Stimulated activated CD8-positive, alpha-beta memory T cell treated with anti-CD3 and anti-CD28 coated beads, Interleukin-12 subunit alpha, Interleukin-12 subunit beta, amount 100 ng/mL, for 1 hour (primary cell): ENCODE measurements around the gene FANCC.
"Not testable (repeated sequence)": the region's sequence is repeated elsewhere in the genome, so short reads cannot be mapped to it uniquely, and the experiment has no call there.

Experiments
- DNase-seq: peaks from one replicate; pipeline ENCODE4 v3.0.0-alpha.2; 2020; ENCODE audit warnings: low read depth

FANCC gene

DNA sequence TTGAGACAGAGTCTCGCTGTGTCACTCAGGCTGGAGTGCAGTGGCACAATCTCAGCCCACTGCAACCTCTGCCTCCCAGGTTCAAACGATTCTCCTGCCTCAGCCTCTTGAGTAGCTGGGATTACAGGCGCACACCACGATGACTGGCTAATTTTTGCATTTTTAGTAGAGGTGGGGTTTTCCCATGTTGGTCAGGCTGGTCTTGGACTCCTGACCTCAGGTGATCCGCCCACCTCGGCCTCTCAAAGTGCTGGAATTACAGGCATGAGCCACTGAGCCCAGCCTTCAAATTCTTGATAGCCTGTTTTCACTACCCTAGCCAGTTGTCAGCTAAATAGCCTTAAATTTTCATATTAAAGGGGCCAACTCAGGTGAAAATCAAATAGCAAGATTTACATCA, 11.6 kb upstream of the FANCC start:
- not testable (repeated sequence) for DNase-seq

DNA sequence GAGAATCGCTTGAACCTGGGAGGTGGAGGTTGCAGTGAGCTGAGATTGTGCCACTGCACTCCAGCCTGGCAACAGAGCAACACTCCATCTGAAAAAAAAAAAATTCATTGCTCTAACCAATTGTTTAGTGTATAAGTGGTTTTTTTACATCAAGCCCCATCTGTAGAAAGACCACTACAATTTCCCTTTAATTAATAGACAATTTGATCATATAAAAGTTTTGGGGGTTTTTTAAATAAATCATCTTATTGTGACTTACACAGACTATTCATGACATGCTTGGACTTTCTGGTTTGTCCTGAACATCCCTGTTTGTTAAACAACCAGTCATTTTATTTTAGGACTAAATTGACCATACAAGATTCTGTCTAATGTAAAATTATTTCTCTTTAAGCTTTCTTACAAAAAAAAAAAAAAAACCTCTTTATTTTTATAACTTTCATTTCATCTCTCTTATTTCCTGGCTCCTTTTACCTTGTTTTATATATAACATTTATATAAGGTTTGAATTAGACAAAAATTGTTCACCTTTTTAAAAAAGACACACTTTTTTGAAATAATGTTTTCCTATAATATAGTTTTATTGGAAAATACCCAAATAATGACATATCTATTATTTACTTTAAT, 9.8 kb upstream of the FANCC start:
- DNase-seq: no peak

DNA sequence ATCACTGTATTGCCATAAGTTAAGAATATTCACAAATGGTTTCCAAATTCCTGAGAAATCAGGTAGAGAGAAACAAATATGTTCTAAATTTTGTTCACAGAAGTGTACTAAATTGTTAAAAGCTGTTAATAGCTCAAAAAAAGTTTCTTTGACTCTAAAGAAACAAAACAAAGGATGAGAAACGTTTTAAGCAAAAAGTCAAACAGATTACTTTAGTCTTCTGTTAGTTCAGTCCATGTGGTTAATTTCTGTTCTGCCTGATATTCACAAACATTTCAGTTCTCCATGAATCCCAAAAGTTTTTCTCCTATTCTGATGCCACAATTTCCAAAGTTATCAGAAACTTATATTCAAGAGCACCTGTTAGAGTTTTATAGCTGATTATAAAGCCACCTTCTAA, 7.7 kb upstream of the FANCC start:
- no peak for DNase-seq

DNA sequence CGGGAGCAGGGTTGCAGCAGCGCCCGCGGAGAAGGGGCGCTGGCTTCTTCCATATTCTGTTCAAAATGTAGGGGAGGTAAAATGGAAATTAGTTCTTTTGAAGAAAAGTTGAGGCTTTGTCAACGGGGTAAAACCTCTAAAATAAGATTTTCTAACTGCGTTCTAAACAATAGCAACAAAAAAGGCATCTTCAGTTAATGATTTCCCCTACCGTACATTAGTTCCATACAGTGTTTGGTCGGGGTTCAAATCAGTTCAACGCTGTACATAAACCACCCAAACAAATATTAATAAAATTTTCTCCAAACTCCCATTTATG, 343 bp upstream of the FANCC start:
- no peak for DNase-seq

DNA sequence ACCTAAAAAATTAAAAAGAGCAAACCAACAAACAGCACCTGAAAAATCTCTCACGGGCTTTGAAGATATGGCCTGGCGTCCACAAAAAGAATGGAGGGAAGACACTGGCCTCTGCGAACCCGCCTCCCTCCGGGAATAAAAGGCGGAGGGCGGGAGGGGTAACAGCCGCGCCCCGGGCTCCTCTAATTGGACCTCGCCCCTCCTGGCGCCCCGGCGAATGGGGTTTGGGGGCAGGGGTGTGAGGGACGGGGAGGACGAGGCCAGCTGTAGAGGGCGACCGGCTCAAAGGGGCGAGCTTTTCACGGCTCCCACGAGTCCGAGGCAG, 753 bp downstream of the FANCC start:
- no peak for DNase-seq

DNA sequence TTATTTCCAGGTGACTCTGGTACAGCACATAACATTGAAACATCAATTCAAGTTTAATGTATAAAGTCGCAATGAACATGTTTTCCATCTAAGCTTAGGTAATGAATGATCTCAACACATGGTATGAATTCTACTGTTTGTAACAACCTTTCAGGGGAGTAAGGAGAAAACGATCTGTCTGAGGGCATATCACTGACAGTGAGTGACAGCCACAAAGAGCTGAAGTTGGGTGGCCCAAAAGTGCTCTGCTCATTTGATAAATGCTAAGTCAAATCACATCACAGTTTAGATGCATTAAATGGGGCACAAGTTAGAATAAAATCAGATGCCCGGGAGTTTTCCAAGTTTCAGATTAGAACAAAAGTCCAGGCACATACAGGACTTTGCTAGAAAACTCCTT, 1.2 kb downstream of the FANCC start:
- DNase-seq: no peak

DNA sequence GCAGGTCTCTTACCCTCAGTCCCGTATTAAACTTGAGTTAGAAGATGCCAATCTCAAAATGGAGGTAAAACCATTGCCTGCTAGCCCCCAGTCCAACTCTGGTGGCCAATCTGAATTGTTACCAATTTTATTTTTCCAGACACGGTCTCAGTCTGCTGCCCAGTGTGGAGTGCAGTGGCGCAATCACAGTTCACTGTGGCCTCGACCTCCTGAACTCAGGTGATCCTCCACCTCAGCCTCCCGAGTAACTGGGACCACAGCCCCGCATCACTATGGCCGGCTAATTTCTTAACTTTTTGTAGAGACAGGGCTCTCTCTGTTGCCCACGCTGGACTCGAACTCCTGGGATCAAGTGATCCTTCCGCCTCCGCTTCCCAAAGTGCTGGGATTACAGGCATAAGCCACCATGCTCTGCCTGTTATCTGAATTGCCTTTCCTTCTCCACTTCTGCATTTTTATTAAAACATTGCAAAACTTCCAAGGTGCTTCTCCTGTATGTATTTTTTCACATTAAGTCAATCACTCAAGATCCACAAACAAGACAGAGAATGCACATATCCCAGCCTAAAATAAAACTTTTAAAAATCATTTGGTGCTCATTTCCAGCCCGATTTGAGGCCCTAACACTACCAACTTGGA, 2.3 kb downstream of the FANCC start:
- no peak for DNase-seq

DNA sequence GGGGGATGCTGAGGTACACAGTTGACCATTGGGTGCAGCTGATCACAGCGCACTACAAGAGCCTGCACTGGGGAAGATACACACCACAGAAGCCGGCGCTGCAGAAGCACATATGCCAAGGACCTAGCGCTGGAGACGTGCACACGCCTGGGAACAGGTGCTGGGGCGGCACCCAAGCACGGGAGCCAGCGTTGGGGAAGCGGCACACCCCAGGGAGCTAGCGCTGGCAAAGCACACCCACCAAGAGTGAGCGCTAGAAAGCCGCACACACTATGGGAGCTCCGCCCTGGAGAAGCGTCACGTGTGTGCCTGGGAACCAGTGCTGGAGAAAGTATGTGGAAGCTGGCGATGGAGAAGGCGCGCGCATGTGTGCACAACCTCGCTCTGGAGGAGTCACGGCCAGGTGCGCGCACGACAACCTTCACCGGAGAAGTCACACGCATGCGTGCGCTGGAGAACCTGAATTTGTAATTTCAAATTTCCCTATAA, 4.5 kb downstream of the FANCC start:
- DNase-seq: no peak

DNA sequence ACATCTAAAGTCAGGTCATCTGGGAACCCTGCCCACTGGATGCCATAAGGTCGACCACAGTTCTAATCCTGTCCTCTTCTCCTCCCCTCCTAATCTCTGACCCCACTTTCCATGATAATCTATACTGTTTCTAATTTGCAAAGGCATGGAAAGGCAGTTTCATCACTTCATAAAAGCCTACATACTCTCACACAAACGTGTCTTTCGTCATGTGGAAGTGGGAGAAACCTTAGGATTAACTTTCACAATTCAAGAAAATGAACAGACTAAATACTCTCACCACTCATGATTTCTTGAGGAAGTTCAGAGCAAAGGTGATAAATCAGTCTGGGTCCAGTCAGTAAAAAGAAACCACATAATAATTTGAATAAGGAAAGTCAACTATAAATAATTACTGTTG, 5.5 kb downstream of the FANCC start:
- DNase-seq: no peak

DNA sequence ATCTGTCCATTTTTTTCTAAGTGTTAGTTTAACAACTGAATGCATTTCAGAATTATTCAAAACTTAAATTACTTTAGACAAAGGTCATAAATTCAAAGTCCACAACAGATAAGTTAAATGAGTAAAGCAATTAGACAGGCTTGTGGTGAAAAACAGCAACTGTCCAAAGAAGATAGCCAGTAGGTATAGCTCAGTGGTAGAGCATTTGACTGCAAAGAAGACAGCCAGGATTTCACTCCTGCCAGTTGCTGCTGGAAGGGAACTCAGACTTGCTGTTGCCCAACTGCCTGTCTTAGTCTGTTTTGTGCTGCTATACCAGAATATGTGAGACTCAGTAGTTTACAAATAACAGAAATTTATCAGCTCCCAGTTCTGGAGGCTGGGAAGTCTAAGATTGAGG, 10.0 kb downstream of the FANCC start:
- no peak for DNase-seq

DNA sequence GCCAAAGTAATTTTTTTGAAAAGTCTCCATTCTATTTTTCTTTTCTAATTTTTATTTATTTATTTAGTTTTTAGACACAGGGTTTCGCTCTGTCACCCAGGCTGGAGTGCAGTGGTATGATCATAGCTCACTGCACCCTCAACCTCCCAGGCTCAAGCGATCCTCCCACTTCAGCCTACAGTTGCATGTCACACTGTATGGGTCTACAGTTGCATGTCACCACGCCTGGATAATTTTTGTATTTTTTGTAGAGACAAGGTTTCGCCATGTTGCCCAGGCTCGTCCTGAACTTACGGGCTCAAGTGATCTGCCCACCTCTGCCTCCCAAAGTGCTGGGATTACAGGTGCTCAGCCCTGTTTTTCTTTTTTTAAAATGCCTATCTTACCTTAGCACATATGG, 10.7 kb downstream of the FANCC start:
- no peak for DNase-seq

DNA sequence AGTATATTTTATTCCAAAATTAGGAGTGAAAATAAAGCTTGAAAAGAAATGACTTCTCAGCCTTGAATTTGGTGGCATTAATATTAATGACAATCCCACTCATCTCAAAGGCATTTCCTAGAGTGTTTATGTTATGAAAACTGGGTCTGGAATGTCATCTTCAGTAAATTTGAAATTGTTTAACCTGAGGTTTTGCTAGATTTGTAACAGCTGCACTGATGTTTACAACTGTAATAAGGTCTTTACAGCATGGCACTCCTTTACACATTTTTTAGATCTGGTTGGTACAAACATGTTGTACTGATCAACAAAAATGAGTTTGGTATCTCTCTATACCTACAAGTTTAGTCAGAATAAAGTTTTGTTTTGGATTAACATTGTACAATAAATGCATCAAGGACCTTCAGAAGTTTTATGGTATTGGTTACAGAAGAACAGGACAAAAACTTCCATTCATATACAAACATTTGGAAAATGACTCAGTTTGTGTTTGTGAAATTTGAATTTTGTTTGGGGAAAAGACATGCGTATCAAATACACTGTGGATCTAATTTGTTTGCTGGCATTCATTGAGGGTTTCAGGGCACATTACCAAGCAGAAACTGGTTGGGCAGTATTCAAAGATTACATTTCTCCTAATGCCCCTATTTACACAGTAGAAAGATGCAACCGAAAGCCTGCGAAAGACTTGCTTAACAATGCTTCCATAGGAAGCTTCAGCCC, 11.6 kb downstream of the FANCC start:
- no peak for DNase-seq

DNA sequence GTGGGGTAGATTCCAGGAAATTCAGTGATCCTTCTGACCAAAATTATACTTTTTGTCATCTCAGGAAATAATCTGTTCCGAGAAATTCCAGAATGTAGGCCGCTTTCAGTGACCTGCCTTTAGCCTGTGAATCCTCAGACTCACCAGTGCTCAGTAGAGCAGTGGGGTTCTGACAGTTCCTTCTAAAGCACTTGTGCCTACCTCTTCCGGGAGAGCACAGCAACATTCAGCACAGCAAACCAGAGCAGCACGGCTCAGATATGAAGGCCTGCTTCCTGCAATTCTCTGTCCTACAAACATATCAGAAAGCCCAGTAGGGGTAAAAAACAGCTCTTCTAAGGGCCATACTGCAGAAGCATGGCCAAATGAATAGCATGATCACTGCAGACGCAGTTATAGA, 15.0 kb downstream of the FANCC start:
- no peak for DNase-seq

DNA sequence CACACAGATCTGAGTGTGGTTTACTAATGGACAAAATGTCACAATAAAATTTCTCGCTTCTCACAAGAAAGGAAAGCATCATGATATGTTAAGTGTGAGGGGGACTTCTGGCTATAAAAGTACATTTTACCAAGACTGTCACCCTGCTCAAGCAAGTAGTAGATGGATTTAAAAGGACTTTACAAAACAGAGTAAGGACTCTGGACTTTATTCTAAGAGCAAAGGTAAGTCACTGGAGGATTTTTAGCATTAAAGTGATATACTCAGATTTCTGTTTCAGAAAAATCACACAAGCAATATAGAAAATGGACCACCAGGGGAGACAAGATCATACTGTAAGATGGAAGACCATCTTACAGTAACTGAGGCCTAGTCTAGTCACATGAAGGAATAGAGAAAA, 19.7 kb downstream of the FANCC start:
- DNase-seq: no peak

DNA sequence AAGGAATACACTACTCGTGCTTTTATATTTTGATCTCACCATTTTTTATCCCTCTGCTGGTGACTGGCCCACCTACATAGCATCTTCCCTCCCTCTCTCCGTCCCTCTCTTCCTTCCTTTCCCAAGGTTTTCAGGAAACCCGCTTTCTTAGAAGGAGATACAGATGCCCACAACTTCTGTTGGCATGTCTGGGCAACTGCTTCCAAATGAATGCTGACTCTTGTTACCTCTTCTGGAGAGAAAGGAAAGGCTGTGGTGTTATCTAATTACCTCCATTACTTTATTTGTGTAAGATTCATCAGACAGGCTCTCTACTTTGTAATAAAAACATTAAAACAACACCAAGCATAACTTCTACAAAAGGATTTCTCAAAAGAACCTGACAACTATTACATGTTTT, 20.2 kb downstream of the FANCC start:
- DNase-seq: no peak

DNA sequence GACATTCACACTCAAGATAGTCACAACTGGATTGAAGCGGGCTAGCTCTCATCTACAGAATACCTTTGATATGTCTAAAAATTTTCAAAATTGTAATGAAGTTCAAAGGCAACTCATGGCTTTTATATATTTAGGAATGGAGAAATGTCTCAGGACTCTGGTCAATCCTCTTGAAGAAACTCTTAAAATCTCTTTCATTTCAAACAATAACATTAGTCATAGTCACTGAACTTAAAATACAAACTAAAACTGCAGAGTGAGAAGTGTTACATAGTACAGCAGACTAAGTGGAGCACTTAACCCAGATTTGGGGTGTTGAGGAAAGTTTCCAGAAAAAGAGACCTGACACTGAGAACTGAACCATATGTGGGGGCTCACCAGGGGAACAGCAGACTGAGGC, 20.7 kb downstream of the FANCC start:
- DNase-seq: no peak

DNA sequence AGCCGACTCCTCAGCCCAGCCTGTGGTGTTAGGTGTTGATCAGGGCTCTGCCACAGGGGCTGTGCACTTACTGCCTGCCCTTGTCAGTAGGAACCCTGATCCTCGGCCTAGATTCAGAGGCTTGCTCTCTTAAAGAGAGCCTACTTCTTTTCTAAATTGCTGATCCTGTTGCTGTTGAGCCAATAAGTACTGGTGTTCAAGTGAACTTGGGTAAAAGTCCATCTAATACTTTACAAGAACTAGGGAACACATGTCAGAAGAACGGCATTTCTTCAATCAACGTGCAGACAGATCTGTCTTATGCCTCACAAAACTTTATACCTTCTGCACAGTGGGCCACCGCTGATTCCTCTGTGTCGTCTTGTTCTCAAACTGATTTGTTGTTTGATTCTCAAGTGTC, 24.2 kb downstream of the FANCC start:
- DNase-seq: not testable (repeated sequence)

DNA sequence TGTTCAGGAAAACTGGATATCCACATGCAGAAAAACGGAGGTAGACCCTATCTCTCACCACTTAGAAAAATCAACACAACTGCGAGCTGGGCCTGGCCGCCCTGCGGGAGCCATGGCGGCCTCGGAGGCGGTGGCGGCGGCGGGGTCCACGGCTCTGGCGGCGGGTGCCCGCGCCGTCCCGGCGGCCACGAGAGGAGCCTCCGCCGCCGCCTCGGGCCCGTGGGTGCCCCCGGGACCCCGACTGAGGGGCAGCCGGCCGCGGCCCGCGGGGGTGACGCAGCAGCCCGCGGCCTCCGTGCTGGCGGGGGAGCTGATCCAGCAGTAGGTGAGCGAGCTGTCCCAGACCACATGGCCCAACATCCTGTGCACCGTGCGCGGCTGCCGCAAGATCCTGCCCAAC, 25.3 kb downstream of the FANCC start:
- no peak for DNase-seq

DNA sequence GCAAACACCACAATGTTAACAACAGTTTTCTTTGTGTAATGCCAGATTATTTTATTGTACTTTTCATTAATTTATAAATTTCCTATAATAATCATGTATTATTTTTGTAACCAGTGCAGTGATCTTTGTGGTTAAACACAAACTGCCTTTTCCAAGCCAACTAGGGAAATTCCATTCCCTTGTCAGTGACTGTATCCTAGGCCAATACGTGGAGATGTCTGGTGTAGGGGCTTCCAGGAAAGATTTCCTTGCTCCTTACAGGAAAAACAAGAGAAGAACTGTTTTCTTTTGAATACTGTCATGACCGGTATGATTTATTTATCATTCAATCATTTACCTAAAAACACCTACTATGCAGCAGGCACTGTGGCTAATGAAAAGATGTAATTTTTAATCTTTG, 31.4 kb downstream of the FANCC start:
- no peak for DNase-seq

DNA sequence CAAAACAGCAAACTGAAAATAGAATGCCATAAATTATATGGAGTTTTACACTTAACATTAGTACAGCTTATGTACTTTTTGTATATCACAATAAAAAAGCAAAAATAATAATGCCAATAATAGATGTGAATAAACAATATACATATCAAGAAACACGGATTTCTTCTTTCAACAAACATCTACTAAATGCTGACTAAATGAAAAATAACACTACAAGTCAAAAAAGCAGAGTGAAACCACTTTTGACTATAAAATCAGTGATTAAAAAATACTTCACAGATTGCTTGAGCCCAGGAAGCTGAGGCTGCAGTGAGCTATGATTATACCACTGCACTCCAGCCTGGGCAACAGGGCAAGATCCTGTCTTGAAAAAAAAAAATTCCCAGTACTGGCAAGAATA, 32.2 kb downstream of the FANCC start:
- DNase-seq: no peak

DNA sequence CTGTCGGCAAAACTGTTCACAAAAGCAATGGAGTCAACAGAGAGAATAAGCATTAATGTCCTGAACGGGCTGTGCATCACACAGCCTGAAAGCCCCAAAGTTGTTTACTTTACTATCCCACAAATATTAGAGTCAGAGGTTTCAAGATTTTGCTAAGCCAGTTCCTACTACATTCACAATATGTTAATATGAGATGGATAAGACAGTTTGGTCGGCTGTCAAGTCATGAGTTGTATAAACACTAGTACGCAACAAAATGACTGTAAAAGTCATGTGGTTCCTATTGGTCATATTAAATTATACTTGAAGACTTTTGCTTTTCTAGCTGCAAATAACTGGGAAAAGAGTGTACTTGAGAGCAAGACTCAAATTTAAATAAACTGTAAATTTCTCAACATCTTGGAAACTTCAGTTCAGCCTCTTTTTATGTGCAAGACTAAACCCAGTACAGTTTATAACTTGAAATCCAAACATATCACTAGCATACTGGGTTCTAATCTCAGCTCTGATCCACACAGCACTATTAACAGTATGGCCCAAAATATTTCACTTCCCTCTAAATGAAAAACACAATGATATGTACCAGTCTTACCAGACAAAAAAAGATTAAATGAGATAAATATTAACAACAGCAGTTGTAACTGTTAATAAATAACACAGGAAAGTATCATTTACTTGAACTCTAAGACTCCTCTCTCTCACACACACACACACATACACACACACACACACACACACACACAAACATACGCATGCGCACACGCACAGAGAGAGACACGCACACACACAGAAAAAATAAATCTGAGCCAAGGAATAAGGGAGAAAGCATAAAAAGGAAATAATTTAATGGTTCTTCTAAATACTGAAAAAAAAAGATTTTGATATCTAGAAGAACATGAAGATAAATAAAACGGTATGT, 33.1 kb downstream of the FANCC start:
- DNase-seq: no peak

DNA sequence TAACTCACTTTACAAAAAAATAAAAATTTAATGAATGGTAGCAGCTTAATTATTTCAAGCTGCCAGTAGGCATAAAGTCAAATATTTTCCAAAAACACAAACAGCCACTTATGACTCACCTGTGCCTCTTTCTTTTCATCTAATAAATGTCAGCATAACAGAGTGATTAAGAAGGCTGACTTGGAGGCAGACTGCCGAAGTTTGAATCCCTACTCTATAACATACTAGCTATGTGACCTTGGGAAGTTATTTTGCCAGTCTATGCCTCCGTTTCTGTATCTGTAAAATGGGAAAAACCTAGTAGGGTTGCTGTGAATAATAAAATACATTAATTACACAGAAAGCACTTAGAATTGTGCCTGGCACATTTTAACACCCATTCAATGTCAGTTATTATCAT, 33.8 kb downstream of the FANCC start:
- no peak for DNase-seq

DNA sequence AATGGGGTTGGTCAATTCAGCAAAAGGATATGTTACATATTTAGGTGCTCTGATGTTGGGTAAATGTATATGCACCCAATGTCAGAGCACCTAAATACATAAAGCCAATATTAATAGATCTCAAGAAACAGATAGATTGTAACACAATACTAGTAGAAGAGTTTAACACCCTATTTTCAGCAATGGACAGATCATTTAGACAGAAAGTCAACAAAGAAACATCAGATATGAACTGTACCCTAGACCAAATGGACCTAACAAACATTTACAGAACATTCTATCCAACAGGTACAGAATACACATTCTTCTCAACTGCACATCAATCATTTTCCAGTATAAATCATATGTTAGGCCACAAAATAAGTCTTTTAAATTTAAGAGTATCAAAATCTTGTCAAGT, 35.2 kb downstream of the FANCC start:
- DNase-seq: no peak
